LHCN-M2 (cell line): ENCODE results near the gene GPR32. TPM values are rescaled to one million over a fixed set of nuclear protein-coding genes. Genes with fewer than 3 reads are reported as not detected.
"Not testable (repeated sequence)": the region's sequence is repeated elsewhere in the genome, so short reads cannot be mapped to it uniquely, and the experiment has no call there.

Experiments
- DNase-seq: peaks from one replicate; pipeline ENCODE4 v3.0.0-alpha.2; 2012; ENCODE audit warnings: low read depth
- polyA plus RNA-seq: library from polyadenylated mRNA; unstranded; fragments of >200 nt; gene quantifications from one replicate; pipeline ENCODE4 v1.2.1, GENCODE V29; 2012; ENCODE audit warnings: missing spikeins
- total RNA-seq: library from RNA; depleted of rRNA; stranded (reverse); fragments of >200 nt; gene quantifications from 2 replicates; pipeline ENCODE4 v1.2.3, GENCODE V29; 2014; rRNA removed

GPR32 gene, protein sequence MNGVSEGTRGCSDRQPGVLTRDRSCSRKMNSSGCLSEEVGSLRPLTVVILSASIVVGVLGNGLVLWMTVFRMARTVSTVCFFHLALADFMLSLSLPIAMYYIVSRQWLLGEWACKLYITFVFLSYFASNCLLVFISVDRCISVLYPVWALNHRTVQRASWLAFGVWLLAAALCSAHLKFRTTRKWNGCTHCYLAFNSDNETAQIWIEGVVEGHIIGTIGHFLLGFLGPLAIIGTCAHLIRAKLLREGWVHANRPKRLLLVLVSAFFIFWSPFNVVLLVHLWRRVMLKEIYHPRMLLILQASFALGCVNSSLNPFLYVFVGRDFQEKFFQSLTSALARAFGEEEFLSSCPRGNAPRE
- total RNA-seq = not detected in 2 replicates
- not detected for polyA plus RNA-seq

DNA sequence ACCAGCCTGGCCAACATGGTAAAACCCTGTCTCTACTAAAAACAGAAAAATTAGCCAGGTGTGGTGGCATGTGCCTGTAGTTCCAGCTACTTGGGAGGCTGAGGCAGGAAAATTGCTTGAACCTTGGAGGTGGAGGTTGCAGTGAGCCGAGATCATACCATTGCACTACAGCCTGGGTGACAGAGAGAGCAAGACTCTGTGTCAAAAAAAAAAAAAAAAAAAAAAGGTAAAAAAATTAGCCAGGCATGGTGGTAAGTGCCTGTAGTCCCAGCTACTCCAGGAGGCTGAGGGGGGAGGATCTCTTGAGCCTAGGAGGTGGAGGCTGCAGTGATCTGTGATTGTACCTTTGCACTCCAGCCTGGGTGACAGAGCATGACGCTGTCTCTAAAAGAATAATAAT lies at the start of gene GPR32:
GPR32 (plus strand) TSS at position 301 of the 400 bp plus-strand sequence. CDS start 137 bp downstream, outside the sequence.
- DNase-seq = not testable (repeated sequence)

DNA sequence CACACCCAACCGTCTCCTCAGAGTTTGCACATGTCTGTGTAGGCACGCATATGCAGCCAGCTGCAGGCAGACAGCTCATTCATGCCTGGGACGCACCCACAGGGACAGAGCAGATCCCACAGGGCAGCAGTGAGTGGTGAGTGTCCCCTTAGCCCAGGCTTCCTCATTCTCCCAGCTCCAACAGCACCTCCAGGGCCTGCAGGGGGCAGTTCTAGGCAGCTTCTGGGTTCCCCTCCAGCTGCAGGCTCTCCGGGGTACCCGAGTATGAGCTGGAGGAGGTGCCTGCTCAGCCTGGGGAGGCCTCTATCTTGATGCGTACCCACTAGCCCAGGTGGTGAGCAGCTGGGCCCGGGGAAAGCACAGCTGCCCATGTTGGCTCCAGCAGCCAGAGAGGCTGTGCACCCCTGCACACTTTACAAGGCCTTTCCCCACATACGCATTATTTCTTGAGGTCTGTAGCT lies 49.3 kb upstream of the GPR32 start:
- DNase-seq = peak; percentile 73

DNA sequence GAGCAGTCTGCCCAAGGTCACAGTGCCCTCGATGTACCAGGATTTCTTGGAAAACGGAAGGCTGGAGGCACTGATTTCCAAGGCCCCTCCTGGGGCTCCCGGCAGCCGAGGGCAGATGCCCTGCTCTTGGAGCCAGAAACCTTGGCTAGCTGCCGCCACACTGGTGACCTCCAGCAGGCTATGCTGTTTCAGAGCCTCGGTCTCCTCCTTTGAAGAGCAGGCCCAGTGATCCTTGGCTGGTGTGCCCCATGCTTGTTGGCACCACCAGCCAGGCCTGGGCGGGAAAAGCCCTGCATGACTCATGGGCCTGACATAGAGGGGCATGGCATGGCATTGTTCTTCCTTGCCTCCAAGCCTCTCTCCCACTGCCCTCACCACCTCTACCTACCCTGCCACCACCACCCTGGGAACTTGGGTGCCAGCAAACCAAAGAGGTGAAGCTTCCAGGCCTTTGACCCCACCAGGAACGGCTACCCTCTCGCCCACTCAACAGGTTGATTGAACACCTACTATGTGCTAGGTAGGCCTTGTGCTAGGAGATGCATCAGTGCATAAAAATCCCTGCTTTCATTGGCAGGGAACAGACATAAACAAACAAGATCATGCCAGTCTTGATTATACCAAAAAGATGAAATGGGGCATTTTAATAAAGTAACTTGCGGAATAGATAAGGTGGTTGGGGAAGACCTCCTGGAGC lies 48.7 kb upstream of the GPR32 start:
- no peak for DNase-seq

DNA sequence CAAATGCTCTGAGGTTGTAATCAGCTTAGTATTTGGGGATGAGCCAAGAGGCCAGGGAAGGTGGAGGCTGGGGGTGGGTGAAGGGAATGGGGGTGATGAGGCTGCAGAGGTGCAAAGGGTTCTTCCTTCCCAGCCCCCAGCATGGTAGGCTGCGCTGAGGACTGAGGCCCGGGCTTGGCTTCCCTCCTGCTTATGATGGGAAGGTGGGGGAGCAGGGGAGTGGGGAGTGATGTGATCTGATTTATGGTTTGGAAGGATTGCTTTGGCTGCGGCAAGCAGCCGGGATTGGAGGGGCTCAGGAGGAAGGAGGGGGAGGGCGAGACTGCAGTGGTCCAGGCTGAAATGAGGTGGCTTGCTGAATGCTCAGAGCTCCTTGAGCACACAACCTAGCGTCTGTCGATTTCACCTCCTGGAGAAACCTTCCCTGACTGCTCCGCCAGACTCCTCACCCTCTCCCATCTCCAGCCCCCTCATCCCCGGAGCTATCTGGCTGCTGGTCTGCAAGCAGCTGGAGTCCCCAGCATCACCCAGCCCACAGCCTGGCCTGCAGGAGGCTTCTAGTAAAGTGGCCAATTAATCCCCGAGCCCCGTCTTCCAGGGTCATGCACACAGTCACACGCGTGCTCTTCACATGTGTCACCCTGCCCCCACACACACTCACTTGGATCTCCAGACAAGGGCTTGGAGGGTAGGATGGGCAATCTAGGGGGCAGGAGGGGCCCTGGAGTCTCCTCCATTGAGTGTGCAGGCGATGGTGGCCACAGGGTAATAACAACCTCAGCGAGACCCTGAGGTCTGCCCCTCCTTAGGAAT lies 47.9 kb upstream of the GPR32 start:
- DNase-seq = no peak

DNA sequence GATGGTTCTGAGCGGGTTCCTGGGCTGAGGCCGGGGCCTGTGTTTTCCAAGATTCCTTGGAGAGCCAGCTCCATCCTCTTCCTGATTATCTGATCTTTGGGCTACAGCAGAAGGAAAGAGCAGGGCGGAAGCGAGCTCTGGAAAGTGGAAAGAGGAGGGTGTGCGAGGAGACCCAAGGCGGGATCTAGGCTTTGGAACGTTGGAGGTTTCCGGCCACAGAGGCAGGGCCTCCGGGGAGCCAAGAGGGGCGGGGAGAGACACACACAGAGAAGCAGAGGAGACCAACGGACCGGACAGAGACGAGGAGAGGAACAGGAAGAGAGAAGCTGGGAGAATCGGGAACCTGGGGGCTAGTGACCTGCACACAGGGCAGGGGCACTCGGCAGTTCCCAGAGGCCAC lies 47.2 kb upstream of the GPR32 start, which contains the start of gene CLEC11A:
CLEC11A (plus strand) TSS at position 296 of the 400 bp plus-strand sequence. CDS start 162 bp downstream, outside the sequence.
- peak; percentile 72 for DNase-seq

DNA sequence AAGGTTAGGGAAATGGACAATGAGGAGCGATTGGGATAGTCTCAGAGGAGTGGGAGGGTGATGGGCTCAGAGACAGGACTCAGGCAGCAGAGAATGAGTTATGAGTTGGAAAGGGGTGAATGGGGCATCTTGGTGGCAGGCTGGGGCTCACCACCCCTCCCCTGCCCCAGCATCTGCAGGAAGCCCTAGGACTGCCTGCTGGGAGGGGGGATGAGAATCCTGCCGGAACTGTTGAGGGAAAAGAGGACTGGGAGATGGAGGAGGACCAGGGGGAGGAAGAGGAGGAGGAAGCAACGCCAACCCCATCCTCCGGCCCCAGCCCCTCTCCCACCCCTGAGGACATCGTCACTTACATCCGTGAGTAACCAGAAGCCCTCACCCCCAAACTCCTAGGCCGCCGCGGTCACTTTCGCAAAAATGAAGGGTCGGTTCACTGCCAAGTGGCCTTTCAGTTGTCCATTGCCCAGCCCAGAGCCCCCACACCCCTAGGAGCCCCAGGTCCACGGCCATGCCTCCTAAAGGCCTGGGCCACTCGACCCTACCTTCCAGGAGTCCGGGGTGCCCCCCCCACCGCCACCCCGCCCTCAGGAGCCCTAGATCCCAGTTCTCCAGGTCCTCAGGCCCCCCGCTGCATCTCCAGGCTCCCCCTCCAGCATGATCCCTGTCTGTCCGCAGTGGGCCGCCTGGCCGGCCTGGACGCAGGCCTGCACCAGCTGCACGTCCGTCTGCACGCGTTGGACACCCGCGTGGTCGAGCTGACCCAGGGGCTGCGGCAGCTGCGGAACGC lies 46.3 kb upstream of the GPR32 start:
- DNase-seq = no peak

DNA sequence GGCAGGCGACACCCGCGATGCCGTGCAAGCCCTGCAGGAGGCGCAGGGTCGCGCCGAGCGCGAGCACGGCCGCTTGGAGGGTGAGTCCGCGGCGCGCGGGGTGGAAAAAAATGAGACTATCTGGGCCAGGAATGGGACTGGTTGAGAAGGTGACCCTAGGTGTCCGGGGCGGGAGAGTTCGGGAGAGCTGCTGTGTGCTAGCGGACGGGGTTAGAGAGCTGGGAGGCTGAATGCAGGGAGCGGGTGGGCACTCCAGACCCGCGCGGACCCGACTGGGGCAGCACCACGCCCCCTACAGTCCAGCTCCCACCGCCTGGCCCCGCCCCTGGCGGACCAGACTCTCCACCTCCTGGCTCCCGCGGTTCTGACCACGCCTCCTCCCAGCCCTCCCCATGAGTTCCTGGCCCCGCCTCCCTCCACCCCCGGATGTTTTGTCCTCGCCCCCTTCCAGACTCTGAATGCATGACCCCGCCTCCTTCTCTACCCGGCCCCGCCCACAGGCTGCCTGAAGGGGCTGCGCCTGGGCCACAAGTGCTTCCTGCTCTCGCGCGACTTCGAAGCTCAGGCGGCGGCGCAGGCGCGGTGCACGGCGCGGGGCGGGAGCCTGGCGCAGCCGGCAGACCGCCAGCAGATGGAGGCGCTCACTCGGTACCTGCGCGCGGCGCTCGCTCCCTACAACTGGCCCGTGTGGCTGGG lies 45.6 kb upstream of the GPR32 start:
- DNase-seq = peak; percentile 98

DNA sequence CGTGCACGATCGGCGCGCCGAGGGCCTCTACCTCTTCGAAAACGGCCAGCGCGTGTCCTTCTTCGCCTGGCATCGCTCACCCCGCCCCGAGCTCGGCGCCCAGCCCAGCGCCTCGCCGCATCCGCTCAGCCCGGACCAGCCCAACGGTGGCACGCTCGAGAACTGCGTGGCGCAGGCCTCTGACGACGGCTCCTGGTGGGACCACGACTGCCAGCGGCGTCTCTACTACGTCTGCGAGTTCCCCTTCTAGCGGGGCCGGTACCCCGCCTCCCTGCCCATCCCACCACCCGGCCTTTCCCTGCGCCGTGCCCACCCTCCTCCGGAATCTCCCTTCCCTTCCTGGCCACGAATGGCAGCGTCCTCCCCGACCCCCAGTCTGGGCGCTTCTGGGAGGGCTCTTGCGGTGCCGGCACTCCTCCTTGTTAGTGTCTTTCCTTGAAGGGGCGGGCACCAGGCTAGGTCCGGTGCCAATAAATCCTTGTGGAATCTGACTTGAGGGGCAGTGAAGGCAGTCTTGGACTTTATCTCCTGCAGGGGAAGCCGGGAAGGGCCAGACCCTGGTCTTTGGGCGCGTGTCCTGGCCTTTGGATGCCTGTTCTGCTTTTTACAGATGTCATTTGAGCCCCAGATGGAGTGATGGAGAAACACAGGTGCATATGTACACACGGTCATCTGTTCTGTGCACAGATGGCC lies 44.9 kb upstream of the GPR32 start:
- no peak for DNase-seq

DNA sequence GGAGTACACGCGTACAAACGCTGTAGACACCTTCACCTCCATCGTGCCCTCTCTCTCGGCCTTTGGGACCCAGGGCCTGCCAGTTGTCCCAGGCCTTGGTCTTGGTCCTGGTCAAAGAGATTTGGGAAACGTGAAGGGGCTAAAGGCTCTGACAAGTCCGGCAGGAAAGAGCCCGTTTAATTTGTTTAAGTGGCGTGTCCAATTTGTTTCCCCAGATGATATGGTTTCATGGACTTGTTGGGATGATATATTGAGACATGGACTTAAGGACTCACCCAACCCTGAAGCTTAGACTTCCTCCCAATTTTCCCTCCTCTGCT lies 44.4 kb upstream of the GPR32 start:
- DNase-seq = no peak

DNA sequence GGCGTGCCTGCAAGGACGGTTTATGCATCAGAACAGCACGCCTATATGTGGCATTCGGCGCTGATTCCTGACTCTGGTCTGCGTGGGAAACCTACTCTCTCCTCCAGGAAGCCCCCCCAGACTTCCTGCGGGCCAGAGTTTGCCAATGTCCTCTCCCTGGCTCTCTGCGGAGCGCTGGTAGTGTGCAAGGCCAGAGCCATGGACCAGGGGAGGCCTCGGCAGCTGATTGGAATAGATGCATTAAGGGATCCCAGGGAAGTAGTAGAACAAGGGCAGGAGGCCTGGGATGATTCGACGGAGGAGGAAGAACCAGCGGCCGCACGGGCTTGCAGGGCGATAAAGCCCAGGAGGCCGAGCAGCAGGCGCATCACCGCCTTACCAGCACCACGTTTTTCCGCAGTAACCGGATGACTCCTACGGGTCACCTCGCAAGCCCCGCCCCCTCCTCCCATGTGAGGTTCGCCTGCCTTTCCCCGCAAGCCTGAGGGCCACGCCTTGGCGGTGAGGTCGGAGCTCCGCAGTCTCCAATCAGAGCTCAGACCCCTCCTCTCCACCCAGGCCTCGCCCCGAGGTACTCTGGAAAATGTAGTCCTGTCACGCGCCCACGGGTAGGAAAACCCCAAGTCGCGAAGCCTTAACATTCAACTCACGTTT lies 42.1 kb upstream of the GPR32 start:
- no peak for DNase-seq

DNA sequence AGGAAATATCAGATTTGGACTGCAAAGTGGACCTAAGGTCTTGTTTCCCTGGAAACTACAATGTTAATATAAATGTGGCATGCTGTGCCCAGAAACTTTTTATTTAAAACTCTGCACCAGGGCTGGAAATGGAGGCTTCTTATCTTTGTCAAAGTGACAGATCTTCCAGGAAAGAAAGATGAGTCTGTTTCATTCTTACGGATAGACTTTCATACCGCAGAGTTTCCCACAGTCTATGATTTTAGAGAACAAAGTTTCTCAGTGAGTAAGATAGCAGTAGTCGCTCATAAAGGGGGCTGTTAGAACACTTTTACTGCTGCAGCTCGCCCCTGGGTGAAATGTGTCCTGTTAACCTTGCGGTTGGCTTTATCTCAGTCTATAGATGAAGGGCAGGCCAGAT lies 40.4 kb upstream of the GPR32 start:
- no peak for DNase-seq

DNA sequence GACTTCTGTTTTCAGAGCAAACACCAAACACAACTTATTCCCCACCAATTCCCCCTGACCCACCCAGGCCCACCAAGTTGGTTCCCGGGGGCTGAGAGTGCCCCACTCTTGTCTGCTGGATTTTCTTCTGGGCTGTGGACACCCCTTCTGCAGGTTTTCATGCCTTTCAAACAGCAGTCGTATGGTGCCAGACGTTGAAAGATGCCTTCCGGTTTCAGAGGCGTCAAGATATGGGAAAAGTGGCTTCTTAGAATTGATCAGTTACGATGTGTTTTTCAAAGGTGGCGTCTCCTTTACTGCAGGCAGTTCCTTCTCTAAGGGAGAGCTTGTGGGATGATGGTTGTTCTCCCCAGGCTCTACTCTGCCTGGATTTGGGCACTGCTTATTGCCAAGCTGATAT lies 34.4 kb upstream of the GPR32 start:
- no peak for DNase-seq

DNA sequence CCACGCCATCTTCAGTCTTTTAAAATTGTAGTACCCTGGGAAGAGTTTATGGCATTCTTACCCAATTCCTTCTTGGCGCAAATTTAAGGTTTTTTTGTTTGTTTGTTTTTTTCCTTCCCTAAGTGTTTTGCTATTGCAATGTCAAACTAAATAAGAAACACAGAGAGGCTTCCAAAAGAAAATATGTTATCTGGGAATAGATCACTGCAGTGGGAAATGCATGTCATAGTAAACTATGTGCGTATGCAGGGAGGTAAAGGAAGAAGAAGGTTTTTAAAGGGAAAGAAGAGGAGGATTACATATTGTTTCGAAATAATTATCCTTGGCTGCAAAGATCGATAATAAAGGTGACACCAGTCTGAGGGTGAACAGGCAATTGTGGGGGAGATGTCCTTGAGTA lies 33.9 kb upstream of the GPR32 start:
- DNase-seq = no peak

DNA sequence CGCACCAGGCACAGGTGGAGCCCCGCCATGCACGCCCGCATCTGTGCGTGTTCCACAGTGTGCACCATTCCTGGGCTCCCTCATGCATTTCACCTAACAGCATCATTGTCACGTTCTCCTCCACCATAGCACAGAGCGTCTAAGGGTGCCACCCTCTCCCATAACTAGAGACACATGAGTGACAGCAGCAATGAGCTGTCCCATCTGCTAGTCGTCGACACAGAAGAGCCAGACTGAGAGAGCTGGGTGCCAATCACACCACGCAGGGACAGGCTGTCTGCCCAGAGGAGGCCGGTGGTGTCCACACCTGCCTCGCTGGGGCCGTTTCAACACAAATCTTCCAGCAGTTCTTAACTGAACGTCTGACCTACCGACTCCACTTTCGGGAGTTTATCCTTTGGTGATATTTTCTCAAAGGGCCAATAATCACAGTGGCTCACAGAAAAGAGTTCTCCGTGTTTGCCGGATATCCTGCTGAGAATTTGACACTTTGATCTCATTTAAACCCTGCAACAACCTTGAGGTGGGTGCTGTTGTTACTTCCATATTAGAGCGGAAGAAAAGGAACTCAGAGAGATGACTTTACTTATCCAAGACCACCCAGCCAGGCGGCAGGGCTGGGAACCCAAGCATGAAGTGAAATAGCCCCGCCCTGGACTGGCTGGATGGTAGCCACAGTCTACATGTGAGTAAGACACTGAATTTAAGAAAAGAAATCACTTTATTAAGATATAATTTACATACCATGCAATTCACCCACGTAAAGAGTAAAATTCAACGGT lies 30.9 kb upstream of the GPR32 start:
- no peak for DNase-seq

DNA sequence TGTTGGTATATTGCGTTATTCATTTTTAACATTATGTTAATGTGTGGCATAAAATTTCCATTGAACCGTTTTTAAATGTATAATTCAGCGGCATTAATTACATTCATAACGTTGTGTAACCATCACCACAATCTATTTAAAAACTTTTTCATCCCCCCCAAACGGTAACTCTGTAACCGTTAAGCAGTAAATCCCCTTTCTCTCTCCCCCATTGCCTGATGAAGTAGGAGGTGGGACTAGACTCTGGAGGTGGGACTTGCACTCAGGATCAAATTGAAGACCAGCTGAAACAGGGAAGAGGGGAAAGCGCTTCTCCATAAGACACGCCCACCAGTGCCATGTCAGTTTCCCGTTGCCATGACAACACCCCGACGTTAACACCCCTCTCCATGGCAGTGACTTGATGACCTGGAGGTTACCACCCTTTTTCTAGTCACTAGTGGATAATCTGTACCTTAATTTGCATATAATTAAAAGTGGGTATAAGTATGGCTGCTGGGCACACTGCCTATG lies 30.3 kb upstream of the GPR32 start:
- DNase-seq = no peak

DNA sequence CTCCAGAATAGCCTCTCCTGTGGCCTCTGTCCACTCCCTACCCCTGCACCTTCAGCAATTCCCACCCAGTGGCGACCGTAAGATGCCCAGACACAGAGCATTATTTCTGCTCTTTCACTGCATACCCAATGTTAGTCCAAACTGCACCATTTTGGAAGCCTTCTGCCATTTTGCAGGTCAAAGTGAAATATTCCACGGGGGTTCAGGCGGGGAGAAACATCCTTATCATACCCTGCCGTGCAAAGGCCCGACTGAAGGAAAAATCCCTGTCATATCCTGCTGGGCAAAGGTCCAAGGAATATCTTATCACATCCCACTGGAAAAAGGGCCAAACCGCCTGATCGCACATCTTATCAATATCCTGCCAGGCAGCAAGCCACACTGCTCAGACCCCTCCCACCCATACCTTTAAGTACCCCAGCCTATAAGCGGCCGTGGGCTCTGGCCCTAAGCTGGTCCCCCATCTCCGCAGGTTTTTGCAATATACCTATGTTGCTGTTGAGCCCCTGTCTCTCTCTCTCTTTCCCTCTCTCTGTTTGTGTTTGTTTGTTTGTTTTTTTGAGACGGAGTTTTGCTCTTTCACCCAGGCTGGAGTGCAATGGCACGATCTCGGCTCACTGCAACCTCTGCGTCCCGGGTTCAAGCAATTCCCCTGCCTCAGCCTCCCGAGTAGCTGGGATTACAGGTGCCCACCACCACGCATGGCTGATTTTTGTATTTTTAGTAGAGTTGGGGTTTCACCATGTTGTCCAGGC lies 28.9 kb upstream of the GPR32 start:
- no peak for DNase-seq

DNA sequence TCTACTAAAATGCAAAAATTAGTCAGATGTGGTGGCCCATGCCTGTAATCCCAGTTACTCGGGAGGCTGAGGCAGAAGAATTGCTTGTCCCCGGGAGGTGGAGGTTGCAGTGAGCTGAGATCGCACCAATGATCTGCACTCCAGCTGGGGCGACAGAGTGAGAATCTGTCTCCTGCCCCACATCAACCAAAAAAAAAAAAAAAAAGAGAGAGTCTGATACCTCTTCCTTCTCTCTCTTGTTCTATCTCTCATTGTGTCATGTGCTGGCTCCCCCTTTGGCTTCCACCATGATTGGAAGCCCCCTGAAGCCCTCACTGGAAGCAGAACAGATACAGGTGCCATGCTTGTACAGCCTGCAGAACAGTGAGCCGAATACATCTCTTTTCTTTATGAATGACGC lies 26.7 kb upstream of the GPR32 start:
- DNase-seq = no peak

DNA sequence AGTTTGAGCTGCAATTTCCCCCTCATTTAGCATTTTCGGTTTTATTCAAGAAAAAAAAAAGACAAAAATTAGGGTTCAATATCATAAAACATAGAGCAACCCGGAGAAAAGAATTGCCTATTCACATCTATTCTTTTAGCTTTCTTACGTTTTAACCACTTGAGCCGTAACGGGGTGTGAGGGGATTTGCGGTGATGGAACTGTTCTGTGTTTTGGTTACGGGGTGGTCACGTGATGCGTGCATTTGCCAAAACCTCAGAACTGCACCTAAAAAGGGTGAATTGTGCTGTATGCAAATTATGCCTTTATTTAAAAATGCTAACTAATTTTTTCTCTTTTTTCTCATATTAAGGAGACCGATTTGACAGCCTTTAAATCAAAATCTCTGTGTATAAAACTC lies 25.0 kb upstream of the GPR32 start:
- no peak for DNase-seq
